ENCODE data around the gene PABPC1L.

GRCh38 chr20:44932916-44933315, 23.1 kb downstream of the PABPC1L start:
- TF ChIP-seq HNF4A (CRISPR knock-in tag; IDR thresholded peaks at IDR 0.05) (no peak), ZNF335 (CRISPR knock-in tag; IDR thresholded peaks at IDR 0.05) (no peak), SMAD1 (CRISPR knock-in tag; IDR thresholded peaks at IDR 0.05; ENCODE audit: borderline replicate concordance, low read depth) (no peak), YY1 (IDR thresholded peaks at IDR 0.05; ENCODE audit: insufficient read depth, insufficient replicate concordance, low read depth, low read length) (no peak), POLR2A (IDR thresholded peaks at IDR 0.05; ENCODE audit: insufficient read depth in 1 of 2, low read depth in 2 of 2, low read length in 2 of 2) (no peak), FOXP1 (IDR thresholded peaks at IDR 0.05) (no peak), FOXP1 (CRISPR knock-in tag; IDR thresholded peaks at IDR 0.05) (no peak), MAFG (CRISPR knock-in tag; IDR thresholded peaks at IDR 0.05) (no peak), CTCF (CRISPR knock-in tag; IDR thresholded peaks at IDR 0.05) (no peak), NR1H2 (CRISPR knock-in tag; IDR thresholded peaks at IDR 0.05; ENCODE audit: borderline replicate concordance, low read depth) (no peak), POLR2AphosphoS5 (IDR thresholded peaks at IDR 0.05; ENCODE audit: low read depth, low read length) (no peak), ZNF274 (CRISPR knock-in tag; IDR thresholded peaks at IDR 0.05) (no peak), KAT7 (CRISPR knock-in tag; IDR thresholded peaks at IDR 0.05; ENCODE audit: borderline replicate concordance) (no peak), NFE2L2 (IDR thresholded peaks at IDR 0.05; ENCODE audit: low read length) (no peak)
- TF ChIP-seq, protein P1, sequence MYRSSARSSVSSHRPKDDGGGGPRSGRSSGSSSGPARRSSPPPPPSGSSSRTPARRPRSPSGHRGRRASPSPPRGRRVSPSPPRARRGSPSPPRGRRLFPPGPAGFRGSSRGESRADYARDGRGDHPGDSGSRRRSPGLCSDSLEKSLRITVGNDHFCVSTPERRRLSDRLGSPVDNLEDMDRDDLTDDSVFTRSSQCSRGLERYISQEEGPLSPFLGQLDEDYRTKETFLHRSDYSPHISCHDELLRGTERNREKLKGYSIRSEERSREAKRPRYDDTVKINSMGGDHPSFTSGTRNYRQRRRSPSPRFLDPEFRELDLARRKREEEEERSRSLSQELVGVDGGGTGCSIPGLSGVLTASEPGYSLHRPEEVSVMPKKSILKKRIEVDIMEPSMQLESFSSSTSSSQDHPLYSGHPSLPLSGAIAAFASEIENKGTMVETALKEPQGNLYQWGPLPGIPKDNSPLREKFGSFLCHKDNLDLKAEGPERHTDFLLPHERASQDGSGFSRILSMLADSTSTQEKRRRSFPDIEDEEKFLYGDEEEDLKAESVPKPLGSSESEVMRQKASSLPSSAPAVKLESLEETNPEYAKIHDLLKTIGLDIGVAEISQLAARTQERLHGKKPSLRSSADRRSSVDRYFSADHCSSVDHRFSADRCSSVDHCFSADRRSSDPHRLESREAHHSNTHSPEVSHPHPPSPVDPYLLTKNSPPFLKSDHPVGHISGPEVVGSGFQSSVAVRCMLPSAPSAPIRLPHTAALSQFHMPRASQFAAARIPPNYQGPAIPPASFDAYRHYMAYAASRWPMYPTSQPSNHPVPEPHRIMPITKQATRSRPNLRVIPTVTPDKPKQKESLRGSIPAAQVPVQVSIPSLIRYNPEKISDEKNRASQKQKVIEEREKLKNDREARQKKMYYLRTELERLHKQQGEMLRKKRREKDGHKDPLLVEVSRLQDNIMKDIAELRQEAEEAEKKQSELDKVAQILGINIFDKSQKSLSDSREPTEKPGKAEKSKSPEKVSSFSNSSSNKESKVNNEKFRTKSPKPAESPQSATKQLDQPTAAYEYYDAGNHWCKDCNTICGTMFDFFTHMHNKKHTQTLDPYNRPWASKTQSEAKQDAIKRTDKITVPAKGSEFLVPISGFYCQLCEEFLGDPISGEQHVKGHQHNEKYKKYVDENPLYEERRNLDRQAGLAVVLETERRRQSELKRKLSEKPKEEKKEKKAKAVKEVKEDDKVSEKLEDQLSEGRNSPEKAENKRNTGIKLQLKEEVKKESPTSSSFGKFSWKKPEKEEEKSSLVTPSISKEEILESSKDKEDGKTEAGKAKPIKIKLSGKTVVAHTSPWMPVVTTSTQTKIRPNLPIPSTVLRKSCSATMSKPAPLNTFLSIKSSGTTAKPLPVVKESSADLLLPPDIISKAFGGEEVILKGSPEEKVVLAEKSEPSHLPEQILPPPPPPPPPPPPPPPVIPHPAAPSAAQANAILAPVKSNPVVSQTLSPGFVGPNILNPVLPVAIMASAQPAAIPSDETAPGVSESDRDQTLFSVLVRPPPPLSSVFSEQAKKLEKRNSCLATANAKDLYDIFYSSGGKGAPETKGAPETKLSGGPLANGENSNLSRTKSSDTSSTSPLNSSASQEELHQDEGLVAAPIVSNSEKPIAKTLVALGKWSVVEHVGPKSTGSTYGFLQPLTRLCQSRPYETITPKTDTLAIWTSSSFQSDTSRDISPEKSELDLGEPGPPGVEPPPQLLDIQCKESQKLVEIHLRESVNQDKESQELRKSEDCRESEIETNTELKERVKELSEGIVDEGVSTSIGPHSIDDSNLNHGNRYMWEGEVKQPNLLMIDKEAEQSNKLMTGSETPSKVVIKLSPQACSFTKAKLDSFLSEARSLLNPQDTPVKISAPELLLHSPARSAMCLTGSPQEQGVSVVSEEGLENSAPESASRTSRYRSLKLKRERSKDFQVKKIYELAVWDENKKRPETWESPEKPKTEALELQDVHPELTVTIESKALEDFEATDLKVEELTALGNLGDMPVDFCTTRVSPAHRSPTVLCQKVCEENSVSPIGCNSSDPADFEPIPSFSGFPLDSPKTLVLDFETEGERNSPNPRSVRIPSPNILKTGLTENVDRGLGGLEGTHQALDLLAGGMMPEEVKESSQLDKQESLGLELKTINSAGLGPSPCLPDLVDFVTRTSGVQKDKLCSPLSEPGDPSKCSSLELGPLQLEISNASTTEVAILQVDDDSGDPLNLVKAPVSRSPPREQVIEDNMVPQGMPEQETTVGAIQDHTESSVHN (CRISPR knock-in tag; IDR thresholded peaks at IDR 0.05) = no peak

Data from HepG2 (cell line).